ENCODE results near the gene PTPN11. TPM values are rescaled to one million over a fixed set of nuclear protein-coding genes. Genes with fewer than 3 reads are reported as not detected.

PTPN11 gene
- total RNA-seq, 2 experiments from 2014 or later: 137 to 145 TPM

- POLR2A ChIA-PET: no interaction called here
- intact Hi-C loops (cut with micrococcal nuclease): no loop called here
- Mint-ChIP-seq H3K36me3 (peaks cover 47% of the 10 kb centered on the region), H3K27me3 (no peaks in the 10 kb centered on the region), H3K4me1 (ENCODE audit: low read depth) (peaks cover 10% of the 10 kb centered on the region), H3K4me3 (no peak overlapping the region), H3K27ac (no peak overlapping the region), H3K9me3 (no peaks in the 10 kb centered on the region)
- DNase-seq: no peak
- CTCF ChIA-PET: no interaction called here
Measured at GRCh38 chr12:112458751-112459150, 40.0 kb downstream of the PTPN11 start.

- intact Hi-C loops (cut with micrococcal nuclease): no loop called here
- no peaks in the 10 kb centered on the region for H3K27me3 Mint-ChIP-seq
- no peak overlapping the region for H3K27ac Mint-ChIP-seq
- H3K4me3 Mint-ChIP-seq: no peak overlapping the region
- POLR2A ChIA-PET: no interaction called here
- peaks cover 10% of the 10 kb centered on the region for H3K4me1 Mint-ChIP-seq (ENCODE audit: low read depth)
- DNase-seq: no peak
- H3K9me3 Mint-ChIP-seq: no peaks in the 10 kb centered on the region
- CTCF ChIA-PET: interaction anchor here (0.7 kb wide), 1 partner anchor 10 kb away, joined by 5 read pairs; no protein-coding TSS in a partner anchor
- peaks cover 35% of the 10 kb centered on the region for H3K36me3 Mint-ChIP-seq
Measured at GRCh38 chr12:112463478-112463877, 44.7 kb downstream of the PTPN11 start.

- POLR2A ChIA-PET: no interaction called here
- H3K36me3 Mint-ChIP-seq: peaks cover 30% of the 10 kb centered on the region
- H3K27ac Mint-ChIP-seq: no peak overlapping the region
Measured at GRCh38 chr12:112464605-112465004, 45.9 kb downstream of the PTPN11 start.

GRCh38 chr12:112466011-112466422 lies 47.3 kb downstream of the PTPN11 start:
- H3K4me1 Mint-ChIP-seq (ENCODE audit: low read depth): peaks cover 7% of the 10 kb centered on the region
- H3K9me3 Mint-ChIP-seq: no peaks in the 10 kb centered on the region
- CTCF ChIA-PET: no interaction called here
- DNase-seq: no peak
- intact Hi-C loops (cut with micrococcal nuclease): no loop called here
- POLR2A ChIA-PET: no interaction called here
- H3K4me3 Mint-ChIP-seq: no peak overlapping the region
- no peaks in the 10 kb centered on the region for H3K27me3 Mint-ChIP-seq
- H3K36me3 Mint-ChIP-seq: peaks cover 28% of the 10 kb centered on the region
- no peak overlapping the region for H3K27ac Mint-ChIP-seq

More at GRCh38 chr12:112464605-112465004, 45.9 kb downstream of the PTPN11 start:
- no peak overlapping the region for H3K4me3 Mint-ChIP-seq
- H3K9me3 Mint-ChIP-seq: no peaks in the 10 kb centered on the region
- CTCF ChIA-PET: no interaction called here
- H3K4me1 Mint-ChIP-seq (ENCODE audit: low read depth): peaks cover 10% of the 10 kb centered on the region
- intact Hi-C loops (cut with micrococcal nuclease): no loop called here
- no peak for DNase-seq
- no peaks in the 10 kb centered on the region for H3K27me3 Mint-ChIP-seq

- H3K4me1 Mint-ChIP-seq (ENCODE audit: low read depth): peaks cover 6% of the 10 kb centered on the region
- intact Hi-C loops (cut with micrococcal nuclease): no loop called here
- no peaks in the 10 kb centered on the region for H3K9me3 Mint-ChIP-seq
- ChIA-PET CTCF (no interaction called here), POLR2A (no interaction called here)
- no peak overlapping the region for H3K27ac Mint-ChIP-seq
- no peak for DNase-seq
- H3K4me3 Mint-ChIP-seq: no peak overlapping the region
- peaks cover 25% of the 10 kb centered on the region for H3K36me3 Mint-ChIP-seq
- H3K27me3 Mint-ChIP-seq: no peaks in the 10 kb centered on the region
Measured at GRCh38 chr12:112466835-112467234, 48.1 kb downstream of the PTPN11 start.

GRCh38 chr12:112468046-112468445 lies 49.3 kb downstream of the PTPN11 start:
- Mint-ChIP-seq H3K9me3 (no peaks in the 10 kb centered on the region), H3K27me3 (no peaks in the 10 kb centered on the region), H3K27ac (no peak overlapping the region), H3K4me1 (ENCODE audit: low read depth) (peaks cover 10% of the 10 kb centered on the region), H3K4me3 (no peak overlapping the region), H3K36me3 (peaks cover 31% of the 10 kb centered on the region)
- POLR2A ChIA-PET: no interaction called here
- CTCF ChIA-PET: no interaction called here
- intact Hi-C loops (cut with micrococcal nuclease): no loop called here
- DNase-seq: no peak

- Mint-ChIP-seq H3K36me3 (peaks cover 38% of the 10 kb centered on the region), H3K27me3 (no peaks in the 10 kb centered on the region), H3K4me1 (ENCODE audit: low read depth) (peaks cover 5% of the 10 kb centered on the region), H3K4me3 (no peak overlapping the region), H3K27ac (no peak overlapping the region), H3K9me3 (no peaks in the 10 kb centered on the region)
- POLR2A ChIA-PET: no interaction called here
- intact Hi-C loops (cut with micrococcal nuclease): no loop called here
- DNase-seq: no peak
- CTCF ChIA-PET: interaction anchor here (0.6 to 1.3 kb wide), 5 partner anchors 10 to 92 kb away, joined by 3 to 5 read pairs (median 3); no protein-coding TSS in a partner anchor
Measured at GRCh38 chr12:112473056-112473455, 54.3 kb downstream of the PTPN11 start.

- ChIA-PET POLR2A (interaction anchor here (0.5 kb wide), 1 partner anchor 82 kb away, joined by 4 read pairs; no protein-coding TSS in a partner anchor), CTCF (no interaction called here)
- Mint-ChIP-seq H3K4me3 (no peak overlapping the region), H3K27me3 (no peaks in the 10 kb centered on the region), H3K9me3 (no peaks in the 10 kb centered on the region), H3K27ac (no peak overlapping the region), H3K4me1 (ENCODE audit: low read depth) (no peaks in the 10 kb centered on the region), H3K36me3 (peaks cover 72% of the 10 kb centered on the region)
- DNase-seq: no peak
- intact Hi-C loops (cut with micrococcal nuclease): no loop called here
Measured at GRCh38 chr12:112479413-112479812, 60.7 kb downstream of the PTPN11 start.

- Mint-ChIP-seq H3K27me3 (no peaks in the 10 kb centered on the region), H3K4me3 (no peak overlapping the region), H3K4me1 (ENCODE audit: low read depth) (no peaks in the 10 kb centered on the region), H3K36me3 (peaks cover 72% of the 10 kb centered on the region), H3K27ac (no peak overlapping the region), H3K9me3 (no peaks in the 10 kb centered on the region)
- no peak for DNase-seq
- POLR2A ChIA-PET: no interaction called here
- CTCF ChIA-PET: no interaction called here
- intact Hi-C loops (cut with micrococcal nuclease): no loop called here
Measured at GRCh38 chr12:112480931-112481330, 62.2 kb downstream of the PTPN11 start.

- DNase-seq: no peak
- ChIA-PET POLR2A (no interaction called here), CTCF (no interaction called here)
- no peaks in the 10 kb centered on the region for H3K27me3 Mint-ChIP-seq
- no peak overlapping the region for H3K27ac Mint-ChIP-seq
- intact Hi-C loops (cut with micrococcal nuclease): no loop called here
- no peaks in the 10 kb centered on the region for H3K4me1 Mint-ChIP-seq (ENCODE audit: low read depth)
- H3K4me3 Mint-ChIP-seq: no peak overlapping the region
- no peaks in the 10 kb centered on the region for H3K9me3 Mint-ChIP-seq
- H3K36me3 Mint-ChIP-seq: peaks cover 68% of the 10 kb centered on the region
Measured at GRCh38 chr12:112482733-112483132, 64.0 kb downstream of the PTPN11 start.

- DNase-seq: no peak
- no peaks in the 10 kb centered on the region for H3K4me1 Mint-ChIP-seq (ENCODE audit: low read depth)
- peaks cover 59% of the 10 kb centered on the region for H3K36me3 Mint-ChIP-seq
- intact Hi-C loops (cut with micrococcal nuclease): no loop called here
- ChIA-PET POLR2A (interaction anchor here (0.6 kb wide), 1 partner anchor 853 kb away, joined by 4 read pairs; no protein-coding TSS in a partner anchor), CTCF (no interaction called here)
- H3K27me3 Mint-ChIP-seq: no peaks in the 10 kb centered on the region
- H3K4me3 Mint-ChIP-seq: no peak overlapping the region
- H3K27ac Mint-ChIP-seq: no peak overlapping the region
- no peaks in the 10 kb centered on the region for H3K9me3 Mint-ChIP-seq
Measured at GRCh38 chr12:112486361-112486760, 67.6 kb downstream of the PTPN11 start.

GRCh38 chr12:112488257-112488876 lies 69.6 kb downstream of the PTPN11 start:
- intact Hi-C loops (cut with micrococcal nuclease): no loop called here
- no peak overlapping the region for H3K4me3 Mint-ChIP-seq
- CTCF ChIA-PET: interaction anchor here (0.6 kb wide), 1 partner anchor 1001 kb away, joined by 3 read pairs; no protein-coding TSS in a partner anchor
- no peaks in the 10 kb centered on the region for H3K27me3 Mint-ChIP-seq
- H3K36me3 Mint-ChIP-seq: peaks cover 57% of the 10 kb centered on the region
- POLR2A ChIA-PET: no interaction called here
- DNase-seq: no peak
- no peak overlapping the region for H3K27ac Mint-ChIP-seq
- no peaks in the 10 kb centered on the region for H3K9me3 Mint-ChIP-seq
- H3K4me1 Mint-ChIP-seq (ENCODE audit: low read depth): no peaks in the 10 kb centered on the region

- no peaks in the 10 kb centered on the region for H3K9me3 Mint-ChIP-seq
- intact Hi-C loops (cut with micrococcal nuclease): no loop called here
Measured at GRCh38 chr12:112489456-112489855, 70.7 kb downstream of the PTPN11 start.

More at GRCh38 chr12:112489456-112489855, 70.7 kb downstream of the PTPN11 start:
- POLR2A ChIA-PET: no interaction called here
- no peaks in the 10 kb centered on the region for H3K27me3 Mint-ChIP-seq
- H3K4me3 Mint-ChIP-seq: no peak overlapping the region
- no peak for DNase-seq
- peaks cover 55% of the 10 kb centered on the region for H3K36me3 Mint-ChIP-seq
- no peak overlapping the region for H3K27ac Mint-ChIP-seq
- CTCF ChIA-PET: no interaction called here
- H3K4me1 Mint-ChIP-seq (ENCODE audit: low read depth): no peaks in the 10 kb centered on the region

Data from activated CD4-positive, alpha-beta memory T cell treated with anti-CD3 and anti-CD28 coated beads for 36 hours (primary cell).